HG03025 (cell line): ENCODE results near the gene CT45A8.
"Not testable (repeated sequence)": the region's sequence is repeated elsewhere in the genome, so short reads cannot be mapped to it uniquely, and the experiment has no call there.

ENCODE experiments used
- ATAC-seq: cut with Tn5 transposase; IDR thresholded peaks from one replicate; pipeline ENCODE4 v1.9.1; 2021; ENCODE audit warnings: mild to moderate bottlenecking, moderate library complexity; ENCODE audit not compliant: unreplicated experiment, low FRiP score

The CT45A8 gene, protein sequence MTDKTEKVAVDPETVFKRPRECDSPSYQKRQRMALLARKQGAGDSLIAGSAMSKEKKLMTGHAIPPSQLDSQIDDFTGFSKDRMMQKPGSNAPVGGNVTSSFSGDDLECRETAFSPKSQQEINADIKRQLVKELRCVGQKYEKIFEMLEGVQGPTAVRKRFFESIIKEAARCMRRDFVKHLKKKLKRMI

DNA sequence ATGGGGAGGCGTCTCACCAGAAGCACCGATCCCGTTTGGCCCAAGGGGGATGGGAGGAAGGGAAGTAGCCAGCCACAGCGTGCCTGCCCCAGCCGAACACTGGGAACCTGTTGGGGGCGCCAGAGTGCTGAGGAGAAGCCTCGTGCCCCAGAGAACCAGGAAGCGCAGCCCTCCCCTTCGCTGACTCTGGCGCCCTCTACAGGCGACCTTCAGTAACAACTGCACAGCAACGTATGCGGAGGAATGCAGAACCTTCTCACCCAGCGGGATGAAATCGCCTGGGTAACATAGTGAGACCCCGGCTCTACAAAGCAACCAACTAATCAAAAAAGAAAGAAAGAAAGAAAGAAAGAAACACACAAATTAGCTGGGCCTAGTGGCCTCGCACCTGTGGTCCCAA lies at the start of gene CT45A8:
Gene CT45A8 (minus strand): TSS at position 101 of the 400 bp plus-strand sequence. CDS start 3,755 bp downstream, outside the sequence.
- ATAC-seq, result not testable (repeated sequence)

GRCh38 chrX:135893294-135893817 lies 39.0 kb upstream of the CT45A8 start, which contains the start of the genes CT45A10 and SAGE1:
Gene CT45A10, minus strand, starts transcription at chrX:135893444. Its CDS starts 8,100 bp downstream, at chrX:135885344.
Gene SAGE1, plus strand, starts transcription at chrX:135893716. Its CDS starts 2,527 bp downstream, at chrX:135896243.
- ATAC-seq, result no peak

GRCh38 chrX:135892781-135893180 lies 38.4 kb upstream of the CT45A8 start:
- no peak for ATAC-seq

DNA sequence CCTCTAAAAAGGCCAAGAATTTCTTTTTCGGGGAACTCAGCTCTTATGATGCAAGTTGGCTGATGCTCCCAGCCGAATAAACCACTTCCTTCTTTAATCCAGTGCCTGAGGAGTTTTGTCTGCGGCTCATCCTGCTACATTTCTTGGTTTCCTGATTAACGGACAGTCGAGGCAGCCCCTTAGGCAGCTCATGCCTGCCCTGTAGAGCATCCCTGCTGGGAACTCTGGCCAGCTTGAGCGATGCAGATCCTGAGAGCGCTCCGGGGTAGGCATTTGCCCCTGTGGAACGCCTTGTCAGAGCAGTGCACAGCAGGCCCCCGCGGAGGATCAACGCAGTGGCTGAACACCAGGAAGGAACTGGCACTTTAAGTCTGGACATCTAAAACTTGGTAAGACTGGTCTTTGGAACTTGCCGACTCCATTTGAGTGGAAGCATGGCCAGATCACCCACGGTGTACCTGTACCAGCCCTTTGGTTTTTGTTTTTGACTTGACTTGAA lies 35.8 kb upstream of the CT45A8 start:
- ATAC-seq, result no peak

GRCh38 chrX:135888976-135889375 lies 34.6 kb upstream of the CT45A8 start:
- not testable (repeated sequence) for ATAC-seq

DNA sequence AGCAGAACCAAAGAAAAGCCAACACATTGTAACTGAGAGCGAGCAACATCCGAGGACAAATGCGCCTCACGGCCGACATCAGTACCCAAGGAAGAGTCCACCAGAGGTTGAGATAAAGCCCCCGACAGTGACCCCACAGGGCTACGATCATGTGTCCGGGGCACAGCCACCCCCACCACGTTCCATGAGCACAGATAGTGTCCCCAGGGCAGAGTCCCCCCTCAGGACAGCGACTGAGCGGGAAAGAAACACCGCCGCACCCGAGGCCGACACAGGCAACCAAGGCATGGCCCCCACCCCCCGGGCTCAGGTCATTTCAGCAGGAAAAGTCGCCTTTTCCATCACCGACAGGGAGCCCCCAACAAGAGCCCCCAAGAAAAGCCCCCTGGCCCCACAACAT lies 33.9 kb upstream of the CT45A8 start:
- ATAC-seq, result not testable (repeated sequence)

- ATAC-seq, result not testable (repeated sequence)
Measured at GRCh38 chrX:135882741-135883140, 28.4 kb upstream of the CT45A8 start.

- not testable (repeated sequence) for ATAC-seq
Measured at GRCh38 chrX:135871712-135872111, 17.4 kb upstream of the CT45A8 start, which contains the start of gene CT45A9. Gene CT45A9, minus strand, starts transcription at chrX:135871812. Its CDS starts 3,751 bp downstream, at chrX:135868061.

GRCh38 chrX:135837180-135837579 lies 17.2 kb downstream of the CT45A8 start, which contains the start of gene CT45A7:
Gene CT45A7, minus strand, starts transcription at chrX:135837280. Its CDS starts 3,747 bp downstream, at chrX:135833533.
- ATAC-seq, result not testable (repeated sequence)

- not testable (repeated sequence) for ATAC-seq
Measured at GRCh38 chrX:135819912-135820311, 34.4 kb downstream of the CT45A8 start, which contains the start of gene CT45A2. Gene CT45A2, minus strand, starts transcription at chrX:135820012. Its CDS starts 3,747 bp downstream, at chrX:135816265.

DNA sequence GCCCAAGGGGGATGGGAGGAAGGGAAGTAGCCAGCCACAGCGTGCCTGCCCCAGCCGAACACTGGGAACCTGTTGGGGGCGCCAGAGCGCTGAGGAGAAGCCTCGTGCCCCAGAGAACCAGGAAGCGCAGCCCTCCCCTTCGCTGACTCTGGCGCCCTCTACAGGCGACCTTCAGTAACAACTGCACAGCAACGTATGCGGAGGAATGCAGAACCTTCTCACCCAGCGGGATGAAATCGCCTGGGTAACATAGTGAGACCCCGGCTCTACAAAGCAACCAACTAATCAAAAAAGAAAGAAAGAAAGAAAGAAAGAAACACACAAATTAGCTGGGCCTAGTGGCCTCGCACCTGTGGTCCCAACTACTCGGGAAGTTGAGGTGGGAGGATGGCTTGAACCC lies 51.7 kb downstream of the CT45A8 start, which contains the start of gene CT45A6:
Gene CT45A6 (minus strand): TSS at position 101 of the 400 bp plus-strand sequence. CDS start 3,794 bp downstream, outside the sequence.
- not testable (repeated sequence) for ATAC-seq
